ENCODE measurements around the gene RPS6KL1. TPM values are rescaled to one million over a fixed set of nuclear protein-coding genes. Genes with fewer than 3 reads are reported as not detected.

The RPS6KL1 gene
- total and polyA plus RNA-seq, 5 experiments from 2014 or later, result 0.50 to 6.4 (median 3.6) TPM

- Mint-ChIP-seq H3K9me3 (no peaks in the 10 kb centered on the region), H3K4me3 (peak overlapping the region; percentile 8 to 80 (median 54)), H3K36me3 (peaks cover 0 to 2% (median 0%) of the 10 kb centered on the region in 3 donors), H3K27me3 (no peaks in the 10 kb centered on the region), H3K4me1 (peaks cover 18 to 39% (median 28%) of the 10 kb centered on the region in 4 donors), H3K27ac (peak overlapping the region; percentile 59 to 94 (median 88))
- POLR2A ChIA-PET, result interaction anchor here (0.8 to 3.5 kb wide), 7 partner anchors 10 to 38 kb away, joined by 3 to 60 read pairs (median 5); partner anchors contain the start of genes DLST and PROX2
- DNase-seq (peak; percentile 26 to 79 (median 32)), ATAC-seq (peak; percentile 94 to 97)
Observed at GRCh38 chr14:74867673-74868072, 55.4 kb downstream of the RPS6KL1 start.

DNA sequence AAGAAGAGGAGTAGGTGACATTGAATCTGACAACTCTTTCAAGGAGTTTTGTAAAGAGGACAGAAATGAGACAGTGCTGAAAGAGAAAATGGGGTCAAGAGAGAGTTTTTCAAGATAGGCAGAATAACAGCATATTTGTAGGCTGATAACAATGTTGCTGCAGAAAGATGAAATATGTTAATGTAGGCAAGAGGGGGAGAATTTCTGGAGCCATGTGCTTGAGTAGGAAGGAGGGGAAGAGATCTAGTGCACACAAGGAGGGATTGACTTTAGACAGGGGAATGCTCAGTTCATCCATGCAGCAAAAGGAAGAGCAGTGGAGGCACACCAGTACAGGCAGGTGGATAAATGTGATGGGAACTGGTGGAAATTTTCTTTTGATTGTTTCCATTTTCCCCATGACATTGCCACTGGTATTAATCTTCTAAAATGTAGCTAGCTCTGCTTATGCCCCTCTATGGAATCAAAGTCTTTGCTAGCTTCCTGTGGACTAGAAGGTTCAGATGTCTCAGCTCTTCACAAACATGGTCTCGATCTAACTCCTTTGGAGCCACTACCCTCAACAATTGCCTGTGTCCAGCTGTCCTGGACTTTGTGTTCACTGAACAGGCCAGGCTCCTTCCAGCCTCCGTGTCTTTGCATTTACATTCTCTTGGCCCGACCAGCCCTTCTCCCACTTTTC is 56.2 kb downstream of the RPS6KL1 start:
- Mint-ChIP-seq H3K27ac (peak overlapping the region; percentile 59 to 94 (median 88)), H3K9me3 (no peaks in the 10 kb centered on the region), H3K36me3 (peaks cover 0 to 2% (median 0%) of the 10 kb centered on the region in 3 donors), H3K27me3 (no peaks in the 10 kb centered on the region), H3K4me1 (peaks cover 18 to 37% (median 27%) of the 10 kb centered on the region in 4 donors), H3K4me3 (peak overlapping the region; percentile 8 to 80 (median 60))
- POLR2A ChIA-PET, result interaction anchor here (1.1 to 3.5 kb wide), 5 partner anchors 10 to 39 kb away, joined by 4 to 60 read pairs (median 9); partner anchors contain the start of genes DLST and PROX2
- DNase-seq (no peak), ATAC-seq (peak; percentile 31 to 39)

DNA sequence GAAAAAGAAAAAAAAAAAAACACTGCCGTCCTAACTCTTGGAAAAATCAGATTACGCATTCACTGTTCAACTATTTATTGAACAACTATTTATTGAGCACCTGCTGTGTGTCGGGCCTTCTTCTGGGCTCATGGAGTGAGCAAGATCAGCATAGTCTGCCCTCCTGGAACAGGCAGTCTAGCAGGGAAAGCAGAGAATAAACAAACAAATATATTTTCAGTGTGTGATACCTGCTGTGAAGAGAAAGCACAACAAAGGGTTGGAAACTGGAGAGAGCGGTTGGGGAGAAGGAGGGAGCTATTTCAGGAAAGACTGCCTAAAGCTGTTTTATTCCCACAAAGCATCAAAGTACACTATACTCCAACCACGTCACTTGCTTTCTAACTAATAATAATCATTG is 57.9 kb downstream of the RPS6KL1 start:
- H3K36me3 Mint-ChIP-seq, result peaks cover 0 to 2% (median 0%) of the 10 kb centered on the region in 3 donors
- no peaks in the 10 kb centered on the region for H3K9me3 Mint-ChIP-seq
- peak overlapping the region in 4 of 10 donors; percentile 38 to 69 (median 48) for H3K27ac Mint-ChIP-seq
- POLR2A ChIA-PET, result interaction anchor here (1.0 kb wide), 1 partner anchor 16 kb away, joined by 8 read pairs; the partner anchor contains the start of gene DLST
- ATAC-seq, result no peak
- DNase-seq, result no peak
- no peaks in the 10 kb centered on the region for H3K27me3 Mint-ChIP-seq
- H3K4me1 Mint-ChIP-seq, result peaks cover 18 to 42% (median 28%) of the 10 kb centered on the region in 4 donors
- no peak overlapping the region for H3K4me3 Mint-ChIP-seq

GRCh38 chr14:74864198-74864597 is 58.9 kb downstream of the RPS6KL1 start:
- H3K36me3 Mint-ChIP-seq, result peaks cover 0 to 2% (median 0%) of the 10 kb centered on the region in 3 donors
- H3K4me1 Mint-ChIP-seq, result peaks cover 18 to 42% (median 28%) of the 10 kb centered on the region in 4 donors
- POLR2A ChIA-PET, result interaction anchor here (1.4 to 6.1 kb wide), 2 partner anchors 8 to 17 kb away, joined by 4 to 58 read pairs; partner anchors contain the start of gene DLST
- no peaks in the 10 kb centered on the region for H3K27me3 Mint-ChIP-seq
- no peak overlapping the region for H3K4me3 Mint-ChIP-seq
- H3K9me3 Mint-ChIP-seq, result no peaks in the 10 kb centered on the region
- DNase-seq, result no peak
- ATAC-seq, result no peak
- H3K27ac Mint-ChIP-seq, result peak overlapping the region in 1 of 10 donors; percentile 31

DNA sequence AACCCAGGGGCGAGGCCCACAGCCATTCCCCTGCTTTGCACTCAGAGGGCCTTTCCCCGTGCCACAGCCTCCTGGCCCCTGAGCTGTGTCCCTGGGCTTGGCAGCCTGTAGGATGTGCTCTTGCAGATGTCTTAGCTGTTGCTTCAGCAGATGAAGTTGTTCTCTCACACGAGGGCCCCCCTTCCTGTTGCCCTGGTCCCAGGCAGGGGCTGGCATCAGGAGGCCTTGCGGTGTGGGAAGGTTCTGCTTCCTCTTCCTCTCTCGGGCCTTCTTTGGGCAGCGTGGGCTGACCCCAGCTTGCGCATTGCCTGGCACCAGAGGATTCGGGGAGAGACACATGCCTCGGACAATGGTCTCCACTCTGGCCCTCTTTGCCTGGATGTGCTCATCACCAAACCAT is 59.8 kb downstream of the RPS6KL1 start:
- Mint-ChIP-seq H3K9me3 (no peaks in the 10 kb centered on the region), H3K27ac (peak overlapping the region in 2 of 10 donors; percentile 37 to 70), H3K4me1 (peaks cover 17 to 36% (median 27%) of the 10 kb centered on the region in 4 donors), H3K4me3 (no peak overlapping the region), H3K36me3 (peaks cover 0 to 2% (median 0%) of the 10 kb centered on the region in 3 donors), H3K27me3 (no peaks in the 10 kb centered on the region)
- POLR2A ChIA-PET, result interaction anchor here (1.4 to 6.1 kb wide), 3 partner anchors 9 to 43 kb away, joined by 4 to 59 read pairs (median 58); partner anchors contain the start of gene DLST
- DNase-seq, result no peak
- no peak for ATAC-seq

DNA sequence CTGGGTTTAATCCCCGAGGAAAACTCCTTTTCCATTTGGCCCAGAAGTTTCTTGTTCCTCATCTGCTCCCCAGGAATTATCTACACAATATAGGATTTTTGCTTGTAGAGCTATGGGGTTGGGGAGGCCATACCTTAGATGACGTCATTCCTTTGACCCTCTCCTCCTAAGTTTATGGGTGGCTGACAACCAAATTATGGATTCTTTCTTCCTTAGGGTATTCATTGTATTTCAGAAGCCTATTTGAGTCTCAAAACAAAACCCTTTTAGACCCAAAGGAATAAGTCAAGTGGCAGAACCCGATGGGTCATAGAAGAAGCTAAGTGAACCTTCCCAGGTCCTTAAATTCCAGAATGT is 61.3 kb downstream of the RPS6KL1 start:
- no peak for DNase-seq
- H3K36me3 Mint-ChIP-seq, result peaks cover 0 to 2% (median 0%) of the 10 kb centered on the region in 3 donors
- H3K9me3 Mint-ChIP-seq, result no peaks in the 10 kb centered on the region
- POLR2A ChIA-PET, result interaction anchor here (2.8 to 6.1 kb wide), 3 partner anchors 14 to 44 kb away, joined by 13 to 59 read pairs (median 58); partner anchors contain the start of genes DLST and PROX2
- H3K27ac Mint-ChIP-seq, result no peak overlapping the region
- ATAC-seq, result no peak
- no peaks in the 10 kb centered on the region for H3K27me3 Mint-ChIP-seq
- peaks cover 9 to 22% (median 14%) of the 10 kb centered on the region in 4 donors for H3K4me1 Mint-ChIP-seq
- H3K4me3 Mint-ChIP-seq, result no peak overlapping the region

DNA sequence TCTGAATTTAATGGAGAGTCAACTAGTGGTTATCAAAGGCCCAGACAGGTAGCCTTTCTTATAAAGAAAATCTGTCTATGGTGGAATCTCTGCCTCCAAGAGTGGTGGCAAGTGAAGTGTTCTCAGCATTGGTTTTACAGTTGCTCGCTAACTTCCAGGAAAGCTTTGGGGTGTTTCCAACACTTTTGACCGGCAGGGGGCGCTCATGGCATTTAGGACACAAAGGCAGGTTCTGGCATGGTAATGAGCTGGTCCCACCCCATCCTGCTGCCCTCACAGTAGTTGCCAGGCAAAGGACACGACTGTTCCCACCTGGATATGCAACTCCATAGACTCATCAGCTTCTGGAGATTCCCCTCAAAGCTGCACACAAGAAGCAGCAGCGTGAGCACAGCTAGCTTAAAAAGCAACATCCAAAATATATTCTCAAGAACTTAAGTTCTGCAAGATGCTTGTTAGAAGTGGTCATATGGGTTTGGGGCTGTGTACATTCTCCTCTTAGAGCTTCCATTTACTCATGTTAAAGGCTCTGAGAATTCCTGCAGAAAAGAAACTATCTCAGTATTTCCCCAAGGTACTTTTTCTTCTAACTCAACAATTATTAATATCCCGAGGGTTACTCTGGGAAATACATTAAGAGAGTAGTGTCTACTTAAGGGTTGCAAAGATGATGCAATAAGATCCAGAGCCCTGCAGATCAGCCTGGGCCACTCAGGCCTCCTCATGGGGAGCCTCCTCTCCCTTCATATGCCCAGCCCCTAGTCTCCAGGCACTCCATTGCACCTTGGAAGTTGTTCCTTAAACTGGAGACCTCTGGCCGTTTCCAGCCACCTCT is 61.9 kb downstream of the RPS6KL1 start:
- Mint-ChIP-seq H3K36me3 (peaks cover 0 to 3% (median 0%) of the 10 kb centered on the region in 3 donors), H3K4me1 (peaks cover 3 to 18% (median 12%) of the 10 kb centered on the region in 4 donors), H3K4me3 (no peak overlapping the region), H3K27me3 (no peaks in the 10 kb centered on the region), H3K9me3 (no peaks in the 10 kb centered on the region), H3K27ac (peak overlapping the region in 2 of 10 donors; percentile 19 to 40)
- DNase-seq, result peak; percentile 76 to 95 (median 88)
- POLR2A ChIA-PET, result interaction anchor here (0.6 to 6.1 kb wide), 12 partner anchors 15 to 143 kb away, joined by 3 to 59 read pairs (median 4); partner anchors contain the start of genes DLST, PROX2 and YLPM1
- peak; percentile 87 to 94 for ATAC-seq

DNA sequence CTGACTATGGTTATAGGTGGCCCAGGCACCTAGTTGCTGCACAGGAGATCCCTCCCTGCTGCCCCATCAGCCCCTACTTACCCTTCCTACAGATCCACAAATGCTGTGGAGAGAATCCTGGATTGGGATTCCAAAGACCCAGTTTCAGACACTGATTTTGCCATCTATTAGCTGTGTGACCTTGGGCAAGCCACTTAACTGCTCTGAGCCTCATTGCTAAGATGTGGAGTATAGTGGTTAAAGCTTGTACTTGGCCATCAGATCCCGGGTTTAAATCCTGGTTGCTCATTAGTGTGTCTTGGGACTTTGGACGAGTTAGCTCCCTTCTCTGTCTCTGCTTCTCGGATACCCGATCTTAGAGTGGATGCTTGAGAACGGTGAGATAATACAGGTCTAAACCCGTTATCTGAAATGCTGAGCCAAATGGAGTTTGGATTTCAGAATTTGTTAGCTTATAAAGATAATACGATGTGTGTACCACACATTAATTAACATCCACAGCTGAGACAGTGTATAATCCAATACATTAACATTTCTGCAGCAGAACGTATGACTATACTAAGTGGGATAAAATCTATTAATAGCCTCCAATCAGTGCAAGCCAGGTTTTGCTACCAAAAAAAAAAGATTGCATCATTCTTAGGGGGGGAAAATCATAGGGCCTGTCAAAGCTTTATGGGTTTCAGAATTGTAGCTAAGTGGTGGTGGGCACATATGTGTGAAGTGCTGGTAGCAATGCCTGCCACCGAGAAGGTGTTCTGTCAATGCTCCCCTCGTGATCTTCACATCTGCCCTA is 63.1 kb downstream of the RPS6KL1 start:
- Mint-ChIP-seq H3K27ac (peak overlapping the region in 1 of 10 donors; percentile 32), H3K36me3 (peaks cover 0 to 5% (median 4%) of the 10 kb centered on the region in 3 donors), H3K4me3 (no peak overlapping the region), H3K27me3 (no peaks in the 10 kb centered on the region), H3K9me3 (no peaks in the 10 kb centered on the region), H3K4me1 (peaks cover 4 to 21% (median 15%) of the 10 kb centered on the region in 4 donors)
- no peak for DNase-seq
- ATAC-seq, result no peak
- POLR2A ChIA-PET, result interaction anchor here (0.8 to 6.1 kb wide), 8 partner anchors 16 to 144 kb away, joined by 3 to 59 read pairs (median 6); partner anchors contain the start of genes DLST and PROX2

DNA sequence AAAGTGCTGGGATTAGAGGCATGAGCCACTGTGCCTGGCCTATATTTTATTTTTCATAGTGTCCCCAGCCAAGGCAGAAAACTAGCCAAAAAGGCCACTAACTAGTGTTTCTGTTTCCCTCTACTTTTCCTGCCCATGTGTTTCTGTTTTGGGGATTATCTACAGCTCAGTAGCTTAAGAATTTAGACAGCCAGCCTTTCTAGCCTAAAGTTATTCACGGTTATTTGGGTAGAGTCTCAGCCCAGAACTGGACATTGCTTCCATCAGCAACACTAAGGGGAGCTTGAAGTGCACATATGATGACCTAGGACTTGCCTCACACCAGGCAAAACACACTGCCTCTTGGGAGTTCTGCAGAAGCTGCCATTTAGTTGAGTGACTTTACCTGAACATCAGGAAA is 65.0 kb downstream of the RPS6KL1 start:
- POLR2A ChIA-PET, result interaction anchor here (0.8 to 1.0 kb wide), 2 partner anchors 12 to 13 kb away, joined by 3 to 4 read pairs; no protein-coding TSS in a partner anchor
- no peak overlapping the region for H3K4me3 Mint-ChIP-seq
- H3K9me3 Mint-ChIP-seq, result no peaks in the 10 kb centered on the region
- DNase-seq (no peak), ATAC-seq (no peak)
- peaks cover 0 to 4% (median 3%) of the 10 kb centered on the region in 3 donors for H3K36me3 Mint-ChIP-seq
- H3K27me3 Mint-ChIP-seq, result no peaks in the 10 kb centered on the region
- peak overlapping the region in 1 of 10 donors; percentile 55 for H3K27ac Mint-ChIP-seq
- H3K4me1 Mint-ChIP-seq, result peaks cover 16 to 32% (median 25%) of the 10 kb centered on the region in 4 donors

GRCh38 chr14:74856366-74856765 is 66.7 kb downstream of the RPS6KL1 start:
- ATAC-seq, result no peak
- POLR2A ChIA-PET, result interaction anchor here (2.5 kb wide), 1 partner anchor 49 kb away, joined by 6 read pairs; no protein-coding TSS in a partner anchor
- Mint-ChIP-seq H3K36me3 (peaks cover 0 to 4% (median 3%) of the 10 kb centered on the region in 3 donors), H3K27ac (peak overlapping the region in 2 of 10 donors; percentile 12 to 61), H3K27me3 (no peaks in the 10 kb centered on the region), H3K4me3 (no peak overlapping the region), H3K4me1 (peaks cover 17 to 41% (median 32%) of the 10 kb centered on the region in 4 donors), H3K9me3 (no peaks in the 10 kb centered on the region)
- DNase-seq, result no peak

GRCh38 chr14:74855945-74856344 is 67.1 kb downstream of the RPS6KL1 start:
- H3K4me1 Mint-ChIP-seq, result peaks cover 17 to 39% (median 32%) of the 10 kb centered on the region in 4 donors
- H3K27me3 Mint-ChIP-seq, result no peaks in the 10 kb centered on the region
- H3K36me3 Mint-ChIP-seq, result peaks cover 0 to 4% (median 3%) of the 10 kb centered on the region in 3 donors
- ATAC-seq, result no peak
- no peak overlapping the region for H3K4me3 Mint-ChIP-seq
- peak overlapping the region in 3 of 10 donors; percentile 12 to 61 (median 55) for H3K27ac Mint-ChIP-seq
- POLR2A ChIA-PET, result interaction anchor here (1.0 to 2.5 kb wide), 2 partner anchors 12 to 49 kb away, joined by 4 to 6 read pairs; no protein-coding TSS in a partner anchor
- H3K9me3 Mint-ChIP-seq, result no peaks in the 10 kb centered on the region
- DNase-seq, result no peak
